PFSK-1 (cell line): ENCODE measurements around the gene TMEM238L. TPM values are rescaled to one million over a fixed set of nuclear protein-coding genes. Genes with fewer than 3 reads are reported as not detected.

Source experiments
- FOXP2 ChIP-seq: optimal IDR thresholded peaks from 2 replicates; pipeline ENCODE3; 2011; ENCODE audit warnings: borderline replicate concordance, control low read depth, inconsistent platforms; ENCODE audit not compliant: insufficient read depth; ENCODE audit errors: extremely low read length, extremely low read depth
- POLR2AphosphoS5 ChIP-seq: IDR thresholded peaks from 2 replicates; pipeline ENCODE4 v1.6.1; 2012; ENCODE audit warnings: low read depth, mild to moderate bottlenecking, control low read depth, low read length, moderate library complexity
- SIN3A ChIP-seq: IDR thresholded peaks from 2 replicates; pipeline ENCODE4 v1.6.1; 2012; ENCODE audit warnings: mild to moderate bottlenecking, low read length, moderate library complexity, borderline replicate concordance; ENCODE audit not compliant: insufficient read depth
- TAF1 ChIP-seq: IDR thresholded peaks from 2 replicates; pipeline ENCODE4 v1.6.1; 2012; ENCODE audit warnings: low read length, control low read depth, borderline replicate concordance; ENCODE audit not compliant: insufficient read depth
- polyA plus RNA-seq: library from polyadenylated mRNA; unstranded; fragments of >200 nt; gene quantifications from one replicate; pipeline ENCODE4 v1.2.1, GENCODE V29; 2012; ENCODE audit warnings: low read depth, missing spikeins; ENCODE audit not compliant: insufficient read length
- TF ChIP-seq, protein P1 (sequence below), 2 experiments: IDR thresholded peaks; 2 replicates each; pipeline versions ENCODE4 v1.6.1 to v1.8.0; 2011 to 2012; ENCODE audit warnings: low read depth in 2 of 2, low read length in 2 of 2, control low read depth in 1 of 2, inconsistent platforms in 1 of 2, mild to moderate bottlenecking in 1 of 2, moderate library complexity in 1 of 2; ENCODE audit not compliant: insufficient read depth in 1 of 2

The TMEM238L gene, protein sequence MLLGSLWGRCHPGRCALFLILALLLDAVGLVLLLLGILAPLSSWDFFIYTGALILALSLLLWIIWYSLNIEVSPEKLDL
- not detected for polyA plus RNA-seq

- no peak for TF ChIP-seq TAF1
- TF ChIP-seq SIN3A = no peak
- no peak for TF ChIP-seq POLR2AphosphoS5
- no peak for TF ChIP-seq FOXP2
- TF ChIP-seq, protein P1, sequence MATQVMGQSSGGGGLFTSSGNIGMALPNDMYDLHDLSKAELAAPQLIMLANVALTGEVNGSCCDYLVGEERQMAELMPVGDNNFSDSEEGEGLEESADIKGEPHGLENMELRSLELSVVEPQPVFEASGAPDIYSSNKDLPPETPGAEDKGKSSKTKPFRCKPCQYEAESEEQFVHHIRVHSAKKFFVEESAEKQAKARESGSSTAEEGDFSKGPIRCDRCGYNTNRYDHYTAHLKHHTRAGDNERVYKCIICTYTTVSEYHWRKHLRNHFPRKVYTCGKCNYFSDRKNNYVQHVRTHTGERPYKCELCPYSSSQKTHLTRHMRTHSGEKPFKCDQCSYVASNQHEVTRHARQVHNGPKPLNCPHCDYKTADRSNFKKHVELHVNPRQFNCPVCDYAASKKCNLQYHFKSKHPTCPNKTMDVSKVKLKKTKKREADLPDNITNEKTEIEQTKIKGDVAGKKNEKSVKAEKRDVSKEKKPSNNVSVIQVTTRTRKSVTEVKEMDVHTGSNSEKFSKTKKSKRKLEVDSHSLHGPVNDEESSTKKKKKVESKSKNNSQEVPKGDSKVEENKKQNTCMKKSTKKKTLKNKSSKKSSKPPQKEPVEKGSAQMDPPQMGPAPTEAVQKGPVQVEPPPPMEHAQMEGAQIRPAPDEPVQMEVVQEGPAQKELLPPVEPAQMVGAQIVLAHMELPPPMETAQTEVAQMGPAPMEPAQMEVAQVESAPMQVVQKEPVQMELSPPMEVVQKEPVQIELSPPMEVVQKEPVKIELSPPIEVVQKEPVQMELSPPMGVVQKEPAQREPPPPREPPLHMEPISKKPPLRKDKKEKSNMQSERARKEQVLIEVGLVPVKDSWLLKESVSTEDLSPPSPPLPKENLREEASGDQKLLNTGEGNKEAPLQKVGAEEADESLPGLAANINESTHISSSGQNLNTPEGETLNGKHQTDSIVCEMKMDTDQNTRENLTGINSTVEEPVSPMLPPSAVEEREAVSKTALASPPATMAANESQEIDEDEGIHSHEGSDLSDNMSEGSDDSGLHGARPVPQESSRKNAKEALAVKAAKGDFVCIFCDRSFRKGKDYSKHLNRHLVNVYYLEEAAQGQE (IDR thresholded peaks at IDR 0.05; ENCODE audit: insufficient read depth in 1 of 2, low read depth in 2 of 2, low read length in 2 of 2) = no peak
Observed at GRCh38 chr17:10803830-10804475, at the start of gene TMEM238L. Gene TMEM238L, minus strand, starts transcription at chr17:10804099. Its CDS starts 136 bp downstream, at chr17:10803963.

DNA sequence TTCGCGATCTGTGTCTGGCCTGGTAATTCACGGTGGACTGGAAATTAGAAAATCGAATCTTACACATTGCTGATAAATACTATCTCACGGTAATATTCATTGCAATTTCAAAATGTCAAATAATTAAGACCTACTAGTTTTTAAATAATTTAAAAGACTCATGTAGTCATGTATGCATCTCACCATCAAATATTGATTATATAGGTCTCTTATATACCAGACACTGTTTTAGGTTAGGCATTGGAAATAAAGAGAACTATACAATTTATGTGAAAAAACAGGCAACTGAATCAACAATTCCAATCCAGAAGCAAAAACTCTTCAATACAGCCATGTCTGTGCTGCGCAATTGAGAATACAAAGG is 41.5 kb upstream of the TMEM238L start:
- TF ChIP-seq POLR2AphosphoS5 (no peak), FOXP2 (no peak)

- no peak for TF ChIP-seq SIN3A
- no peak for TF ChIP-seq FOXP2
- TF ChIP-seq, protein P1 (IDR thresholded peaks at IDR 0.05; ENCODE audit: insufficient read depth in 1 of 2, low read depth in 2 of 2, low read length in 2 of 2) = no peak
- no peak for TF ChIP-seq POLR2AphosphoS5
- no peak for TF ChIP-seq TAF1
Observed at GRCh38 chr17:10844621-10845387, 40.9 kb upstream of the TMEM238L start.

DNA sequence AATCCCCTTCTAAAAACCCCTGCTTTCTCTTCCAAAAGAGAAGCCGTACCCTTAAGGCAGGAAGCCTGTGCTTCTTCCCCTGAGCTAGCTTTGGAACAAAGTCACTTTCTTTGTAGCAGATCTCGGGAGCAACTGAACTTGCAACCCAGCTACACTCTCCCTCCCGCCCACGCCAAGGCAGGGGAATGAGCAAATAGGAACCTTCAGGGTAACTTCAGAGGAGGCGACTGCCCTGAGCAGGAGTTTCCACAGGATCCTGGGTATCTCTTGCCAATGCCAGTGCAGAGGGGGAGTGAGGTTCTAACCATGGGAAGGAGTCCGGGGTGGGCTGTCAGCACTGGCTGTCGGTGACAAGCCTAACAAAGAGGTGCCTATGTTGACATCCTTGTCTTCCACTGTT is 39.9 kb upstream of the TMEM238L start:
- TF ChIP-seq SIN3A (no peak), POLR2AphosphoS5 (no peak), TAF1 (no peak), FOXP2 (no peak)
- TF ChIP-seq, protein P1 (IDR thresholded peaks at IDR 0.05; ENCODE audit: insufficient read depth in 1 of 2, low read depth in 2 of 2, low read length in 2 of 2) = no peak

GRCh38 chr17:10842658-10843057 is 38.8 kb upstream of the TMEM238L start:
- TF ChIP-seq TAF1 = no peak
- TF ChIP-seq FOXP2 = no peak
- TF ChIP-seq SIN3A = no peak
- TF ChIP-seq, protein P1 (IDR thresholded peaks at IDR 0.05; ENCODE audit: insufficient read depth in 1 of 2, low read depth in 2 of 2, low read length in 2 of 2) = no peak
- TF ChIP-seq POLR2AphosphoS5 = no peak
